ENCODE measurements around the gene AFF4.

DNA sequence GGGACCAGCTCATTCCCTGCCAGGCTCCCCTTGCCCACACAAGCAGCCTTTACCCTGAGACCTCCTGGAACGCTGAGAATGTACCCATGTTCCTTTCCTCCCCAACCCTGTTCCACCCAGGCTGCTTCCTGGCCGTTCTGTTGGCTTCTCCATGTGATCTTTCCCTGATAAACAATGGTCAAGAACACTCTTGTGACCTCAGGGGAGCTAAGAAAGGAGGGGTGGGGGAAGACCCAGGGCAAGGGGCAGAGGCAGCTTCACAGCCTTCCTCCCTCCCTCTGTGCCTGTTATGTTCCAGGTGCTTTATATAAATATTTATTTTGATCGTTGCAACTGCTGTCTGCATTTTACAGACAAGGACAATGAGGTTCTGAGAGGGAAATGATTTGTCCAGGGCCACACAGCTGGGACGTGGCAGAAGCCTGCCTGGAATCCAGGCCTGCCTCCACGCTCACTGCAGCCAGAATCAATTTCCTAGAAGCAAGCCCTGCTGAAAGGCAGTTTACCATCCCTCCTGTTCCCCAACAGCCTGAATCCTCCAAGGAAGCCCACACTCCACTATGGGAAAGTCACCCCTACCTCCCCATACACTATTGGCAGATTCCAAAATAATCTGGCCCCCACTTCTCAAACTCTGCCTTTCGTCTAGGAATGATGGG is 136.9 kb downstream of the AFF4 start:
- TF ChIP-seq, protein P1, sequence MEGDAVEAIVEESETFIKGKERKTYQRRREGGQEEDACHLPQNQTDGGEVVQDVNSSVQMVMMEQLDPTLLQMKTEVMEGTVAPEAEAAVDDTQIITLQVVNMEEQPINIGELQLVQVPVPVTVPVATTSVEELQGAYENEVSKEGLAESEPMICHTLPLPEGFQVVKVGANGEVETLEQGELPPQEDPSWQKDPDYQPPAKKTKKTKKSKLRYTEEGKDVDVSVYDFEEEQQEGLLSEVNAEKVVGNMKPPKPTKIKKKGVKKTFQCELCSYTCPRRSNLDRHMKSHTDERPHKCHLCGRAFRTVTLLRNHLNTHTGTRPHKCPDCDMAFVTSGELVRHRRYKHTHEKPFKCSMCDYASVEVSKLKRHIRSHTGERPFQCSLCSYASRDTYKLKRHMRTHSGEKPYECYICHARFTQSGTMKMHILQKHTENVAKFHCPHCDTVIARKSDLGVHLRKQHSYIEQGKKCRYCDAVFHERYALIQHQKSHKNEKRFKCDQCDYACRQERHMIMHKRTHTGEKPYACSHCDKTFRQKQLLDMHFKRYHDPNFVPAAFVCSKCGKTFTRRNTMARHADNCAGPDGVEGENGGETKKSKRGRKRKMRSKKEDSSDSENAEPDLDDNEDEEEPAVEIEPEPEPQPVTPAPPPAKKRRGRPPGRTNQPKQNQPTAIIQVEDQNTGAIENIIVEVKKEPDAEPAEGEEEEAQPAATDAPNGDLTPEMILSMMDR (IDR thresholded peaks at IDR 0.05; ENCODE audit: low read depth, low read length) = no peak
- TF ChIP-seq MYC (IDR thresholded peaks at IDR 0.05; ENCODE audit: low read depth, low read length) = no peak
- no peak for TF ChIP-seq POLR2A (IDR thresholded peaks at IDR 0.05; ENCODE audit: extremely low read depth, insufficient read length)
